Ovary (tissue), 3 donors: ENCODE results near the gene TUBB4B.

ENCODE experiments used
- EP300 ChIP-seq: sonication (generic); formaldehyde crosslinking; IDR thresholded peaks from one replicate; pipeline ENCODE4 v1.6.1; 2017; ENCODE audit warnings: antibody characterized with exemption
- POLR2A ChIP-seq: fragments of 450-650 bp; IDR thresholded peaks from one replicate; pipeline ENCODE4 v1.6.1; 2017; ENCODE audit warnings: antibody characterized with exemption, mild to moderate bottlenecking, moderate library complexity
- TF ChIP-seq, protein P1 (sequence below), 3 donors: fragments of 450-650 bp in 2 of 3; fragments of 200-600 bp in 1 of 3; IDR thresholded peaks; one replicate each; pipeline versions ENCODE4 v1.5.1 to v1.8.0; 2016 to 2022; ENCODE audit warnings: antibody characterized with exemption in 3 of 3, mild to moderate bottlenecking in 1 of 3
- donor health status: DM: no; HTN: no; CAD: no.

DNA sequence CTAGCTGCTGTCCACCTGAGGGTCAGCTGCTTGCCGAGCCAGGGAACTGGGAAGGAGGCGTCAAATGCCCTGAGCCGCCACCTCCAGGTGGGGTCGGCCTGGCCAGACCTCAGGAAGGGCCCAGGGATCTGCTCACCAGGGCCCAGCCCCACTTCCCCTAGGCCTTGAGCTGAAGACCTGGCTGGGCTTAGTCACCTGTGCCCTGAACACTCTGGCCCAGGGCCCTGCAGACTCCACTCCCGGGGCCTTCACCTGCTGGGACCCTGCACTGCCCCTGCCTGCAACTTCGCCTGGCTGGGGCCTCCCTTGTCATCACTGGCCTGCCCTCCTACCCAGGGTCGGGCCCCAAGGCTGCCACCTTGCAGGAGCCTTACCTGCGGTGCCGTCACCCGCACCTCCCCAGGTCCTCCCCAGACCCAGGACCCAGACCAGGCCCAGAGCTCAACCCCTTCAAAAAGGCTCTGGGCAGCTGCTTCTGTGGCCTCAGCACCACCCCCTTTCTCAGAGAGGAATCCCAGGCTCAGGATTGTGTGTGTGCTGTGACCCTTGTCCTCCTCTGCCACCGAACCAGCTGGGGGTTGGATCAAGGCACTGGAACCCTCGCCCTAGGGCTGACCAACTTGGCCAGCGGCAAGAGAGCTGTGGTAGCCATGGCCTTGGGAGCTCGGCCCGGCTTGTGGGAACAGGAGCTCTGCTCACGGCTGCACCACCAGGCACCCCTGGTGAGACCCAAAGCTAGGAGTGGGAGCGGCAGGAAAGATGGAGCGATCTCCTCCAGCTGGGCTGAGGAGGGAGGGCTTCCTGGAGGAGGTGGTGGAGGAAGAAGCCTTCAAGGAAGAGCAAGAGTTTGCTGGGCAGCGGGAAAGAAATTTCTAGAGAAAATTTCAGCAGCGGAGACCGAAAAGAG lies 12.9 kb downstream of the TUBB4B start:
- TF ChIP-seq, protein P1, sequence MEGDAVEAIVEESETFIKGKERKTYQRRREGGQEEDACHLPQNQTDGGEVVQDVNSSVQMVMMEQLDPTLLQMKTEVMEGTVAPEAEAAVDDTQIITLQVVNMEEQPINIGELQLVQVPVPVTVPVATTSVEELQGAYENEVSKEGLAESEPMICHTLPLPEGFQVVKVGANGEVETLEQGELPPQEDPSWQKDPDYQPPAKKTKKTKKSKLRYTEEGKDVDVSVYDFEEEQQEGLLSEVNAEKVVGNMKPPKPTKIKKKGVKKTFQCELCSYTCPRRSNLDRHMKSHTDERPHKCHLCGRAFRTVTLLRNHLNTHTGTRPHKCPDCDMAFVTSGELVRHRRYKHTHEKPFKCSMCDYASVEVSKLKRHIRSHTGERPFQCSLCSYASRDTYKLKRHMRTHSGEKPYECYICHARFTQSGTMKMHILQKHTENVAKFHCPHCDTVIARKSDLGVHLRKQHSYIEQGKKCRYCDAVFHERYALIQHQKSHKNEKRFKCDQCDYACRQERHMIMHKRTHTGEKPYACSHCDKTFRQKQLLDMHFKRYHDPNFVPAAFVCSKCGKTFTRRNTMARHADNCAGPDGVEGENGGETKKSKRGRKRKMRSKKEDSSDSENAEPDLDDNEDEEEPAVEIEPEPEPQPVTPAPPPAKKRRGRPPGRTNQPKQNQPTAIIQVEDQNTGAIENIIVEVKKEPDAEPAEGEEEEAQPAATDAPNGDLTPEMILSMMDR (IDR thresholded peaks at IDR 0.05) = no peak
- TF ChIP-seq POLR2A (no peak), EP300 (no peak)
